Heart left ventricle (tissue), 16 donors: ENCODE measurements around the gene DUSP22. TPM values are rescaled to one million over a fixed set of nuclear protein-coding genes. Genes with fewer than 3 reads are reported as not detected.

Experiments used
- ATAC-seq, 4 donors: fragments of 200-7000 bp; cut with Tn5 transposase; one replicate each; pipeline ENCODE4 v1.9.1; 2020 to 2022; ENCODE audit warnings: moderate library complexity in 4 of 4, mild to moderate bottlenecking in 3 of 4, moderate number of reproducible peaks in 1 of 4
- DNase-seq, 5 donors: peaks; one replicate each; pipeline ENCODE4 v3.0.0-alpha.2; 2020
- H3K27ac ChIP-seq, 12 donors: fragments of 200-600 bp; sonication (generic) in 4 of 12; one replicate each; pipeline versions ENCODE4 v1.5.0 to v1.8.0; 2016 to 2022; ENCODE audit warnings: mild to moderate bottlenecking in 2 of 12
- H3K27me3 ChIP-seq, 9 donors: fragments of 200-600 bp; sonication (generic) in 2 of 9; one replicate each; pipeline versions ENCODE4 v1.5.1 to v1.8.0; 2016 to 2022; ENCODE audit warnings: mild to moderate bottlenecking in 3 of 9
- H3K36me3 ChIP-seq, 9 donors: fragments of 200-600 bp; sonication (generic) in 2 of 9; one replicate each; pipeline versions ENCODE4 v1.5.0 to v1.8.0; 2018 to 2022; ENCODE audit warnings: mild to moderate bottlenecking in 2 of 9
- H3K4me1 ChIP-seq, 12 donors: fragments of 200-600 bp; sonication (generic) in 4 of 12; one replicate each; pipeline versions ENCODE4 v1.5.0 to v1.8.0; 2016 to 2022; ENCODE audit warnings: mild to moderate bottlenecking in 3 of 12
- H3K4me3 ChIP-seq, 12 donors: fragments of 200-600 bp; sonication (generic) in 4 of 12; one replicate each; pipeline versions ENCODE4 v1.5.0 to v1.8.0; 2017 to 2022; ENCODE audit warnings: mild to moderate bottlenecking in 9 of 12, moderate library complexity in 4 of 12
- H3K9me3 ChIP-seq, 12 donors: fragments of 200-600 bp; sonication (generic) in 4 of 12; one replicate each; pipeline versions ENCODE4 v1.5.0 to v1.8.0; 2016 to 2022; ENCODE audit warnings: mild to moderate bottlenecking in 1 of 12
- CTCF ChIP-seq, 12 donors: fragments of 200-600 bp; sonication (generic) in 4 of 12; IDR thresholded peaks; one replicate each; pipeline versions ENCODE4 v1.5.0 to v1.8.0; 2018 to 2022; ENCODE audit warnings: antibody characterized with exemption in 12 of 12, mild to moderate bottlenecking in 5 of 12
- POLR2A ChIP-seq, 2 donors: fragments of 450-650 bp; IDR thresholded peaks; one replicate each; pipeline ENCODE4 v1.6.1; 2017; ENCODE audit warnings: antibody characterized with exemption in 2 of 2, mild to moderate bottlenecking in 2 of 2, moderate library complexity in 2 of 2
- WGBS, 4 donors: extraction: QIAGEN DNeasy Blood & Tissue Kit in 2 of 4; methylation state at CpG; one replicate each; pipeline versions ENCODE4 v1.1.5 to v1.1.7; 2013 to 2018; 5-methylcytosine and 5-hydroxymethylcytosine counted together
- intact Hi-C, 10 donors: fragments of 100-400 bp; cut with DNase I; formaldehyde crosslinking; loops; one replicate each; pipeline versions ENCODE4 v1.11.1 to v1.14.2; 2022
- polyA plus RNA-seq, 2 donors: library from polyadenylated mRNA; stranded (reverse); fragments of 200-250 nt; gene quantifications; one replicate each; pipeline ENCODE4 v1.2.3, GENCODE V29; 2013
- total RNA-seq, 9 donors: library from RNA; depleted of rRNA in 2 of 9; stranded (reverse); fragments of >200 nt in 2 of 9; fragmentation: NEBNext Ultra II Directional in 3 of 9; extraction: Animal tissue kit (Norgen Biotek cat#: 25700) in 3 of 9; gene quantifications; one replicate each; pipeline versions ENCODE4 v1.1.0 to v1.2.4, GENCODE V29; 2016 to 2023
- donor health status: ischemic (EF 13 %, LVEDD 7.1; RV severe dilation, severe dysfunction).
- donor health status: healthy with polysubstance abuse.
- donor health status: DM: no; HTN: yes; CAD: no.
- donor health status: DM: no; HTN: no; CAD: no.
- donor health status: ischemic (EF 25% LVEDD 6.9; RV normal size, moderate dysfunction).
- donor health status: ischemic (EF 25% LVEDD 5.7; RV mildly dilated, moderate dysfunction).
- donor health status: healthy.
- donor health status: DM: yes; HTN: yes; CAD: no.
- donor health status: ischemic (EF 35%, LVEDD 5.7; RV mildly dilated, moderate dysfunction).
- donor health status: nonischemic (EF 11% LVEDD 7.7; RV severe dilation, severe dysfunction).
- donor health status: DM: yes; HTN: yes; CAD: no.
- donor health status: PGD.
- donor health status: ischemic (EF 29% LVEDD 5.4; RV normal size, mild dysfunction).
- donor health status: nonischemic (EF 23%, LVEDD 6.1; RV moderate dilation, normal function).

Gene DUSP22
- total and polyA plus RNA-seq, 11 donors = 33.4 to 79.9 (median 48.2) TPM

GRCh38 chr6:347951-348859 lies 55.9 kb downstream of the DUSP22 start:
- no peak for TF ChIP-seq POLR2A (IDR thresholded peaks at IDR 0.05)
- TF ChIP-seq CTCF (IDR thresholded peaks at IDR 0.05) = no peak
- Histone ChIP-seq H3K9me3 (no peaks in the 10 kb centered on the region), H3K4me1 (peaks cover 0 to 16% (median 3%) of the 10 kb centered on the region in 12 donors), H3K27ac (no peak overlapping the region), H3K27me3 (no peaks in the 10 kb centered on the region), H3K36me3 (peaks cover 0 to 68% (median 41%) of the 10 kb centered on the region in 9 donors), H3K4me3 (no peak overlapping the region)
- intact Hi-C loops = no loop called here
- ATAC-seq (no peak), DNase-seq (peak in 2 of 5 donors; percentile 19 to 62)
- 91 to 94% (median 92%) methylated on average over 27 of the region's 27 CpGs for WGBS, 4 donors

GRCh38 chr6:348860-349396 lies 56.6 kb downstream of the DUSP22 start:
- DNase-seq = peak in 1 of 5 donors; percentile 61
- ATAC-seq = peak in 1 of 4 donors; percentile 23

GRCh38 chr6:349491-349921 lies 57.2 kb downstream of the DUSP22 start:
- 77 to 84% (median 81%) methylated on average over 6 of the region's 6 CpGs for WGBS, 4 donors
- peak in 1 of 5 donors; percentile 61 for DNase-seq
- Histone ChIP-seq H3K9me3 (no peaks in the 10 kb centered on the region), H3K4me1 (peaks cover 0 to 4% (median 0%) of the 10 kb centered on the region in 12 donors), H3K27me3 (no peaks in the 10 kb centered on the region), H3K4me3 (no peak overlapping the region), H3K36me3 (peaks cover 0 to 68% (median 41%) of the 10 kb centered on the region in 9 donors), H3K27ac (no peak overlapping the region)
- TF ChIP-seq CTCF (IDR thresholded peaks at IDR 0.05) = no peak
- TF ChIP-seq POLR2A (IDR thresholded peaks at IDR 0.05) = no peak
- intact Hi-C loops = no loop called here
- ATAC-seq = no peak

More at GRCh38 chr6:348860-349396, 56.6 kb downstream of the DUSP22 start:
- H3K4me1 ChIP-seq = peaks cover 0 to 10% (median 0%) of the 10 kb centered on the region in 12 donors
- 88 to 91% (median 88%) methylated on average over 21 of the region's 21 CpGs for WGBS, 4 donors
- H3K4me3 ChIP-seq = no peak overlapping the region
- no peak overlapping the region for H3K27ac ChIP-seq
- H3K36me3 ChIP-seq = peaks cover 0 to 68% (median 41%) of the 10 kb centered on the region in 9 donors
- H3K9me3 ChIP-seq = no peaks in the 10 kb centered on the region
- TF ChIP-seq CTCF (IDR thresholded peaks at IDR 0.05) (no peak), POLR2A (IDR thresholded peaks at IDR 0.05) (no peak)
- intact Hi-C loops = no loop called here
- H3K27me3 ChIP-seq = no peaks in the 10 kb centered on the region

GRCh38 chr6:350371-350770 lies 58.1 kb downstream of the DUSP22 start:
- intact Hi-C loops = no loop called here
- Histone ChIP-seq H3K4me3 (no peak overlapping the region), H3K27ac (no peak overlapping the region), H3K27me3 (no peaks in the 10 kb centered on the region), H3K9me3 (no peaks in the 10 kb centered on the region), H3K4me1 (peaks cover 0 to 3% (median 0%) of the 10 kb centered on the region in 12 donors), H3K36me3 (peaks cover 0 to 68% (median 41%) of the 10 kb centered on the region in 9 donors)
- 87 to 92% (median 89%) methylated on average over 9 of the region's 9 CpGs for WGBS, 4 donors
- TF ChIP-seq CTCF (IDR thresholded peaks at IDR 0.05) (no peak), POLR2A (IDR thresholded peaks at IDR 0.05) (no peak)
- DNase-seq = no peak
- ATAC-seq = no peak
